GM21528 (cell line): Measurements from ENCODE around the gene DDX17.

Experiments used
- ATAC-seq: cut with Tn5 transposase; IDR thresholded peaks from one replicate; pipeline ENCODE4 v1.9.1; 2021; ENCODE audit warnings: mild to moderate bottlenecking, moderate library complexity; ENCODE audit not compliant: unreplicated experiment, low FRiP score

Gene DDX17

GRCh38 chr22:38467904-38468442 is 38.1 kb downstream of the DDX17 start, which contains the start of gene KDELR3:
KDELR3 (plus strand) TSS chr22:38468096; CDS start chr22:38468234, 138 bp downstream.
- no peak for ATAC-seq

DNA sequence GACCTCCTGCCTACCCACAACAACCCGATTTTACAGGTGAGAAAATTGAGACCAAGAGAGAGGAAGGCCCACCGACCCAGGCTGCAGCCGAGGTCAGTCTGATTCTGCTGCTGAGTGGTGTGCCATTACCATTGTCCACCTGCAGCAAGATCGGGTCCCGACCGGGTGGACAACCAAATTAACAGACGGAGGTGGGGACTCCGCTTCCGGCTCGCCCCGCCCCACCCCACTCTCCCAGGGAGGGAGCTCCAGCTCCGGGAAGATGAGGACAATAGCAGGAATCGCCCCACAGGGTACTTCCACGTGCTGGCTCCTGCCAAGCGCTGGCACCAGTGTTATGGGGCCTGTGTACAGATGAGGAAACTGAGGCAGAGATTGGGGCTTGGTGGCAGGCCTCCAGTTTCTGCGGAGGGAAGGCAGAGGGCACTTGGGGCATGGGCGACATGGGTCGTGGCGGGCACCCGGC is 38.6 kb downstream of the DDX17 start:
- no peak for ATAC-seq

- ATAC-seq: no peak
Observed at GRCh38 chr22:38465673-38466490, 40.2 kb downstream of the DDX17 start.

DNA sequence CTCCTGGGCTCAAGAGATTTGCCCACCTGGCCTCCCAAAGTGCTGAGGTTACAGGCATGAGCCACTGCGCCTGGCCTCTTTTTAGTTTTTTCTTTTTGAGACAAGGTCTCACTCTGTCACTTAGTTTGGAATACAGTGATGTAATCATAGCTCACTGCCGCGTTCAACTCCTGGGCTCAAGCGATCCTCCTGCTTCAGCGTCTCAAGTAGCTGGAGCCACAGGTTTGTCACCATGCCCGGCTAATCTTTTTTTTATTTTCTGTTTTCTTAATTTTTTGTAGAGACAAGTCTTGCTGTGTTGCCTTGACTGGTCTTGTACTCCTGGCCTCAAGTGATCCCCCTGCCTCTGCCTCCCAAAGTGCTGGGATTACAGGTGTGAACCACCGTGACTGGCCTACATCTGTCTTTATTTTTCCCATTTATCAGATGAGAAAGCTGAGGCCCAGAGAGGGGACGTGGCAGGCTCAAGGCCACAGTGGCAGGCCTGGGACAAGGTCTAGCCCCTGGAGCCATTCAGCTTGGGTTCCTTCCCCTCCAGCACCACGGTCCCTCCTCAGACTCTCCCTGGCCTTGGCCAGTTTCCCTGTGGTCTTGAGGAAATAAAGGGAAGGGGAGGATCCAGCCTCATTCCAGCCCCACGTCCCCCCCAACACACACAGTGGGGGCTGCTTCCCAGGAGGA is 41.0 kb downstream of the DDX17 start:
- ATAC-seq: no peak

DNA sequence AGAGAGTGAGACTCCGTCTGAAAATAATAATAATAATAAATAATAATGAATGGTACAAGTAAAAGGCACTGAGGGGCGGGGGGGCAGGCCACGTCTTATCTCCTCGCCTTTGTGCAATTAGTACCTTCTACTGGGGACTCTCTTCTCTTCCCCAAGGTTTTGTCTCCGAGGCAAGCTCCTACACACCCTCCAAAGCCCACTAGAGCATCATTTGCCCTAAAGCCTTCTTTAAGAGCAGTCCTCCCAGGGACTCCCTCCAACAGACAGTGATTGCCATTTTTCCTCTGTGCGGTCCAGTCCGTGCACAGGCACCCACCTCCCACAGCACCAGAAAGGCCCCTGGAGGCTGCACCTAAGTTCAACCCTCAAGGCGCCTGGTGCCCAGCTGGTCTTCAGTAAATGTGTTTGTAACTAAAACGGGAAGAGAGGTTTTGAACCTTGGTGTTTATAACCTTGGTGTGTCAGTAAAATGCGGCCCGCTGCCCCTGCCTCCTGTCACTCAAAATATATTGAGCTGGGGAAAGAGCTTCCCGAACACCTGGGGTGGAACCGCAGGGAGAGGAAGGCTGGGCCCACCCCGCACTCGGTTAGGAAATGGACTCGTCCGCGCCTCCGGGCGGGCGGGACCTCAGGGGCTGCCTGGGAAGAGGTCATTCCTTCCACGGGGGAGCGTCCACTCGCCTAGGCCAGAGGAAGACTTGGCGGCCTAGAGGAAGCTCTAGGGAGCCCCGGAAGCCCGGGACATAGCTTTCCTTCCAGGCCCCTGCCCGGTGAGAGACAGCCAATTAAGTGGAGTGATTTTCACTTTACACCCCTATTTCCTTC is 42.9 kb downstream of the DDX17 start:
- ATAC-seq: no peak

GRCh38 chr22:38461414-38462081 is 44.6 kb downstream of the DDX17 start:
- no peak for ATAC-seq

DNA sequence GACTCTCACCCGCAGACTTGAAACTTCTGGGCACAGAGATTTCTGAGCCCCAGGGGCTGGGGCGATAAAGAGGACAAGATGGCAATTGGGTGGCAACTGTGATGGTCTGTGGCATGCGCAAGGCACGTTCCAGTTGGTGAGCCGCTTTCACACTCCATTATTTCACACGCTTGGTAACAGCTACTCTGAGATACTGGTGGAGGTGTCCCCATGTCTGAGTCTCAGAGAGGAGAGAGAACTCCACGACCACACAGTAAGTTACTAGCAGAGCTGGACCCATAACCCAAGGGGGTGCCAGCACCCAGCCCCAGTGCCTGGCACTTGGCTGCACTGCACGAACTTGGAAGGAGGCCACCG is 45.1 kb downstream of the DDX17 start:
- no peak for ATAC-seq

GRCh38 chr22:38460426-38460840 is 45.7 kb downstream of the DDX17 start:
- no peak for ATAC-seq

- no peak for ATAC-seq
Observed at GRCh38 chr22:38456841-38457699, 49.0 kb downstream of the DDX17 start.

DNA sequence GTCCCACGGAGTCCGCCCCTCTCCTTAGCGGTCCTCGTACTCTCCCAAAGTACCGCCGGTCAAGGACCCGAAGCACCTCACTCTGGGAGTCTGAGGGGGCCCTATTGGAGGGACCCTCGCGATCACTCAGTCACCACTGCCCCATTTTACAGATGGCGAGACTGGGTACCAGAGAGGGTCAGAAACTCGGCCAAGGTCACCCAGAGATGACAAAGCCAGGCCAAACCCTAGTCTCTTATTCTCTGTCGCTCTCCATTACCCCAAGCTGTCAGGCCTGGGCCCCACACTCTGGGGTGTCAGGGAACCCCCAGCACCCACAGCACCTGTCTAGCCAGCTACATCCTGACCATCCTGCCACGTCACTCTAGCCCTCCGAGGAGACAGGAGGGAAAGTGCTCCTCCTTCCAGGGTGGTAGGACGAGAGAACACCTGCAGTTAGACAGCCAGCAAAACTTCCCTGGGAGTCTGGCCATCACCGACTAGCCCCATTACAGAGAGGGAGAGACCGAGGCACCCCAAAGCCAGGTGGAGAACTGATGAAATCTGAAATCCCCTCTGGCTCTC is 49.8 kb downstream of the DDX17 start:
- no peak for ATAC-seq

DNA sequence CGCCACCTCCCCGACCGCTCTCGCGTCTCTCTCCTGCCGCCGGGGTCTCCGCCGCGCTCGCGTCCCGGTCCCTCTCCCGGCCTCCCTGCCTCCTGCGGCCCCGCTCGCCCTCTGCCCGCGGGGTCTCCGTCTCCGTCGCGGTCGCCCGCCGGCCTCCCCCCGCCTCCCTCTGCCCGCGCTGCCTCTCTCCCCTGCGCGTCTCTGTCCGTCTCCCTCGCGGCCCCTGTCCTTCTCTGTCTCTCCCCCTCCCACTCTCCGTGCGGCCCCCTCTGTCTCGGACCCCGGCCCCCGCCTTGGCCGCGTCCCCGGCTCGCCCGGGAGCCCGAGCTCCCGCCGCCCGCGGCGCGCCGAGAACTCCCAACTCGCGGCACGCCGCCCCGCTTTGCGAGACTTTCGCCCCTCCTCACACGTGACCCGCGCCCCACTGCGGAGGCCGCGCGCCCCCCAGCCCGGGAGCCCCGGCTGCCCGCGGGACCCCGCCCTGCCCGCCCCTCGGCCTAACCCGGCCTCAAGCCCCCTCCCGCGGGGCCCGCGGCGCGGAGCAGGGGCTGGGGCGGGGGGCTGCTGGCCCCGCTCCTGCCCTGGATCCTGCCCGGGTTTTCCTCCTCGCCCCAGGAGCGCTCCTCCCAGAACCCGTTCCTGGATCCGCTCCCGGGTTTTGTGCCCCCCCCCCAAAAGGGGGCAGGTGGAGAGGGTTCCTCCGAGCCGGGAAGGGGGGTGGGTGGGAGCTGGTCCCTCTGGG is 50.4 kb downstream of the DDX17 start:
- ATAC-seq: no peak

DNA sequence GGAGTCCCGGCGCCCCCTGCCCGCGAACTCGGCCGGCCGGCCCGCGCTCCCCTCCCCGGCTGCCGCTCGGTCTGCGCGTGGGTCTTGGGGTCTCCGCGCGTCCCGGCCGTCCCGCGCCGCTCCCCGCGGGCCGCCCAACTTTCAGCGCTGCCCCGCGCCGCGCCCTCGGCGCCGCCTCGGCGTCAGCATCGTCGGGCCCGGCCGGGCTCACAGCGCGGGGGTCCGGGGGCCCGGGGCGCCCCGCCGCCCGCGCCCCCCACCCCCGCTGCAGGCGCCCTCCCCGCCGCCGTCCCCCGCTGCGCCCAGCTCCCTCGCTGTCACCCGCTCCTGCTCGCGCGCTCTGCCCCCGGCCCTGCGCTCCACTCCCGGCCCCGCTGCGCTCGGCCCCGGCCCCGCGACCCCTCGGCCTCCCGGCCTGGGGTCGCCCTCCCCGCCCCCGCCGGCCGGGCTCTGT is 51.0 kb downstream of the DDX17 start, which contains the start of gene KCNJ4:
Gene KCNJ4 (minus strand): TSS at position 124 of the 454 bp plus-strand sequence. CDS start 27,067 bp downstream, outside the sequence.
- no peak for ATAC-seq

DNA sequence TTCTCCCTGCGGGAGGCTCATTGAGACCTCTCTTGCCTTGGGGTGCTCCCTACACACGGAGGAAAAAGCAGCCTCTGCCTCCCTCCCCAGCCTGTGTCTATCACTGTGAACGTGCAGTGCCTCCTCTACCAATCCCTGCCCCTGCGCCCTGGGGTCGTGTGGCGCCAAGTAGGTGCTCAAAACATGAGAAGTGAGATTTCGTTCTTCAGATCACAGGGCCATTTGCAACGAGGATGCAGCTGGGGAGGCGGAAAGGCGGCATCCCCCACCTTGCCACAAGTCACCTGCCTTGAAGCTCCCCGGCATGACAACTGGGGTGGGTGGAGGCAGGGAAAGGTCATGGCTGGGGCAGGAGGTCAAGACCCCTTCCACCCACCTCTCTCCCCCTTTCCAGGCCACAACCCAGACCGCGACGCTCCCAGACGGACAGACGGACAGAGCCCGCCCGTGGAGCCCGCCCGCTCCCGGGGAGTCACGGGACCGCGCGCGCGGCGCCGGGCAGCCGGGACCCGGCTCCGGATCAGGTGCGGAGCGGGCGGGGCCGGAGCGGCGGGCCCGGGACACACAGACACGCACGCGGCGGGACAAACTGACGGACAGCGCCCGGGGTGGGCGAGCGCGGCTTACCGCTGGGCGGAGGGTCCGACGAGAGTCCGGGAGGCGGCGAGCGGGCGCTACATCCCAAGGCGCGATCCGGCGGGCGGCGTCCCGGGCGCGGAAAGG is 51.6 kb downstream of the DDX17 start:
- no peak for ATAC-seq

- ATAC-seq: no peak
Observed at GRCh38 chr22:38453996-38454352, 52.1 kb downstream of the DDX17 start.

GRCh38 chr22:38453066-38453672 is 52.9 kb downstream of the DDX17 start:
- ATAC-seq: no peak

- ATAC-seq: no peak
Observed at GRCh38 chr22:38452373-38453065, 53.6 kb downstream of the DDX17 start.
